SK-N-MC (cell line): ENCODE results near the gene MVD.

Source experiments
- EZH2 ChIP-seq: fragments of 200-600 bp; sonication (generic); IDR thresholded peaks from one replicate; pipeline ENCODE4 v1.6.1; 2017; ENCODE audit warnings: antibody characterized with exemption
- POLR2AphosphoS5 ChIP-seq: IDR thresholded peaks from 2 replicates; pipeline ENCODE4 v1.6.1; 2012; ENCODE audit warnings: mild to moderate bottlenecking, low read depth, low read length, borderline replicate concordance

DNA sequence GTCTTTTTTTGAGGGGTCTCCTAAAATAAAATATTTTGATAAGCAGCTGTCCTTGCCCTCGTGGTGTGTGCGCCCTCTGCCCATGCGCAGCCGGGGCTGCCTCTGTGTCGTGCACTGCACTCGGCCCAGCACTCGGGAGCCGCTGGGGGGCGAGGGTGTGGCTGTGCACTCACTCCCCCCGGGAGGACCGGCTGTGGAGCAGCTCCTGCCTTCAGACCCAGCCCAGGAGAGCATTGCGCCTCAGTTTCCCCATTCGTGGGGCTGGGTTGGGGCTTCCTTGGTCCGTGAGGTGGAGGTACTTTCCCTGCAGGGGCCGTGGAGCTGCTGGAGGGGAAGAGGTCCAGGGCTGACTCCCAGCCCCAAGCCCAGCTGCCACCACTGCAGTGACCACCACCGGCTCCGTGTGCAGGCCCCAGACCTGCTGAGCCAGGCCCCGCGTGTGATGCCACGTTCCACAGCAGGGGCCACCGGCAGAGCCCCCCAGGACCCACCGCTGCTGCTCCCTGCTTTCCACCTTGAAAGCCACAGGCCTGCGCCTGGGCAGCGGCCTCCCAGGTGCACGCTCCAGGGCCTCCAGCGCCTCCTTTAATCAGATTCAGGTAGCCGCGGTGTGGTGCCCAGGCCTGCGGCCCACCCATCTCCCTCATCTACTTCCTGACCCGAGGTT lies 30.8 kb downstream of the MVD start:
- TF ChIP-seq POLR2AphosphoS5 (no peak), EZH2 (no peak)
